GM12892 (cell line): Measurements from ENCODE around the gene DGAT2L6.

ENCODE experiments used
- POLR2A ChIP-seq: IDR thresholded peaks from 2 replicates; pipeline ENCODE4 v1.6.1; 2011; ENCODE audit warnings: low read depth, low read length, control low read depth
- POLR2AphosphoS5 ChIP-seq: IDR thresholded peaks from 2 replicates; pipeline ENCODE4 v1.6.1; 2011; ENCODE audit warnings: low read depth, low read length, control low read depth
- TAF1 ChIP-seq: IDR thresholded peaks from 2 replicates; pipeline ENCODE4 v1.6.1; 2011; ENCODE audit warnings: low read depth, mild to moderate bottlenecking, control low read depth, low read length, borderline replicate concordance

DNA sequence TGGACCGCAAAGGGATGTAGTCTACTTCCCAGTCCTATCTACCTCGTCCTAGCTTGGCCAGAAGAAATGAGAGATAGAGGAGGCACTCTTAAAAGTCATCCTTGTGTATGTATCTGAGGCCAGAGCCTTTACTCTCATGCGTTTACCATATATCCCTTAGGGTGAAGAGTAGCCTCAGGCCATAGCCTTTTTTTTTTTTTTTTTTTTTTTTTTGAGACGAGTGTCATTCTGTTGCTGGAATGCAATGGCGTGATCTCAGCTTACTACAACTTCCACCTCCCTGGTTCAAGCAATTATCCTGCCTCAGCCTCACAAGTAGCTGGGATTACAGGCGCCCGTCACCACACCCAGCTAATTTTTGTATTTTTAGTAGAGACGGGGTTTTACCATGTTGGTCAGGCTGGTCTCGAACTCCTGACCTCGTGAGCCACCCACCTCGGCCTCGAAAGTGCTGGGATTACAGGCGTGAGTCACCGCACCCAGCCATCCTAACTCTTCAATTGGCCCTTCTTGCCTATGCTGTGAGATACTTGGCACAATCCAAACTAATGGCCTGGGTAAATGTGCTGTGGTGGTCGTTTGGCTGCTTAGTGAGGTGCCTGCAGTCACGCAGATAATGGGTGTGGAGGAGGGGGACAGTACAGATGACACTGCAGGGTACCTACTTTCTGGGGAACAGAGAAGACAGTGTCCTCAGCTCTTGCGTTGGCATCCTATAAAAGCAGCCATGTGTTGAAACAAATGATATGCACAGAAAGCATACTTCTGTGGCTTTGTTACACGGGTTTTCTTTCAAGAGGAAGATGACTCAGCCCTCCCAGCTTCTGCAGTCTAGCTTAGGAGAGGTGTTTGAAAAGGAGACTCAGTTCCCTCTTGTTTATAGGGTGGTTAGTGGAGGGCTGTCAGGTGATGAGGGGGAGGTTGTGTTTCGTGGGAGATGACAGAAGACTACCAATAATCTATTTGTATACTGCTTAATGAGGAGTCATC, 10.4 kb upstream of the DGAT2L6 start:
- no peak for TF ChIP-seq POLR2AphosphoS5
- TF ChIP-seq POLR2A = no peak
- no peak for TF ChIP-seq TAF1
